Activated CD8-positive, alpha-beta memory T cell treated with anti-CD3 and anti-CD28 coated beads, Interleukin-2, amount 10 ng/mL, durations not matched to agents 7 days and 5 days (primary cell): ENCODE measurements around the gene RGS13. TPM values are rescaled to one million over a fixed set of nuclear protein-coding genes. Genes with fewer than 3 reads are reported as not detected.

Experiments
- ATAC-seq: fragments of 150-1000 bp; cut with Tn5 transposase; one replicate; pipeline ENCODE4 v1.10.0; 2021; ENCODE audit warnings: moderate library complexity
- CTCF ChIA-PET: fragments of 350-600 bp; sonication (Branson Sonifier 250); formaldehyde crosslinking; loops from one replicate; lab custom pipeline; 2021; ENCODE audit warnings: antibody characterized with exemption; lab: Charles Lee
- DNase-seq: peaks from one replicate; pipeline ENCODE4 v3.0.0-alpha.2; 2020
- H3K27ac Mint-ChIP-seq: one replicate; pipeline ENCODE4 v1.8.0; 2021; ENCODE audit warnings: mild to moderate bottlenecking, mixed read lengths
- H3K27me3 Mint-ChIP-seq: one replicate; pipeline ENCODE4 v1.8.0; 2021; ENCODE audit warnings: mixed read lengths
- H3K36me3 Mint-ChIP-seq: one replicate; pipeline ENCODE4 v1.8.0; 2021; ENCODE audit warnings: mild to moderate bottlenecking, mixed read lengths
- H3K4me1 Mint-ChIP-seq: one replicate; pipeline ENCODE4 v1.8.0; 2021; ENCODE audit warnings: mixed read lengths
- H3K4me3 Mint-ChIP-seq: one replicate; pipeline ENCODE4 v1.8.0; 2021; ENCODE audit warnings: mild to moderate bottlenecking, moderate library complexity, mixed read lengths
- H3K9me3 Mint-ChIP-seq: one replicate; pipeline ENCODE4 v1.8.0; 2022; ENCODE audit warnings: low read depth, mixed read lengths
- total RNA-seq, 2 experiments: library from RNA; stranded (reverse); gene quantifications; one replicate each; pipeline ENCODE4 v1.2.3, GENCODE V29; 2021

RGS13 gene
- total RNA-seq, 2 experiments from 2014 or later, result 0.12 to 0.37 TPM

- H3K27me3 Mint-ChIP-seq, result peaks cover 16% of the 10 kb centered on the region
- H3K9me3 Mint-ChIP-seq, result no peaks in the 10 kb centered on the region
- CTCF ChIA-PET, result no interaction called here
- ATAC-seq (no peak), DNase-seq (no peak)
- no peaks in the 10 kb centered on the region for H3K4me1 Mint-ChIP-seq
- H3K4me3 Mint-ChIP-seq, result no peak overlapping the region
- no peaks in the 10 kb centered on the region for H3K36me3 Mint-ChIP-seq
- H3K27ac Mint-ChIP-seq, result no peak overlapping the region
Measured at GRCh38 chr1:192631749-192632148, 4.2 kb upstream of the RGS13 start.

- no peak for DNase-seq
- Mint-ChIP-seq H3K9me3 (no peaks in the 10 kb centered on the region), H3K27ac (no peak overlapping the region), H3K4me1 (no peaks in the 10 kb centered on the region), H3K36me3 (no peaks in the 10 kb centered on the region), H3K4me3 (no peak overlapping the region), H3K27me3 (peaks cover 16% of the 10 kb centered on the region)
- ATAC-seq, result no peak
- CTCF ChIA-PET, result no interaction called here
Measured at GRCh38 chr1:192632188-192632587, 3.8 kb upstream of the RGS13 start.

- Mint-ChIP-seq H3K9me3 (no peaks in the 10 kb centered on the region), H3K27ac (no peak overlapping the region), H3K36me3 (no peaks in the 10 kb centered on the region), H3K4me3 (no peak overlapping the region), H3K4me1 (no peaks in the 10 kb centered on the region), H3K27me3 (peaks cover 16% of the 10 kb centered on the region)
- no peak for DNase-seq
- CTCF ChIA-PET, result no interaction called here
- ATAC-seq, result no peak
Measured at GRCh38 chr1:192632641-192633532, 3.1 kb upstream of the RGS13 start.

GRCh38 chr1:192633533-192634253, 2.3 kb upstream of the RGS13 start:
- no peak for ATAC-seq
- peaks cover 16% of the 10 kb centered on the region for H3K27me3 Mint-ChIP-seq
- H3K4me3 Mint-ChIP-seq, result no peak overlapping the region
- no peaks in the 10 kb centered on the region for H3K36me3 Mint-ChIP-seq
- no peak overlapping the region for H3K27ac Mint-ChIP-seq
- CTCF ChIA-PET, result no interaction called here
- no peak for DNase-seq
- H3K9me3 Mint-ChIP-seq, result no peaks in the 10 kb centered on the region
- no peaks in the 10 kb centered on the region for H3K4me1 Mint-ChIP-seq

- Mint-ChIP-seq H3K4me1 (peaks cover 9% of the 10 kb centered on the region), H3K4me3 (no peak overlapping the region), H3K27me3 (peaks cover 16% of the 10 kb centered on the region), H3K36me3 (no peaks in the 10 kb centered on the region), H3K9me3 (no peaks in the 10 kb centered on the region), H3K27ac (no peak overlapping the region)
- ATAC-seq (no peak), DNase-seq (no peak)
- CTCF ChIA-PET, result no interaction called here
Measured at GRCh38 chr1:192635041-192635440, 906 bp upstream of the RGS13 start.

DNA sequence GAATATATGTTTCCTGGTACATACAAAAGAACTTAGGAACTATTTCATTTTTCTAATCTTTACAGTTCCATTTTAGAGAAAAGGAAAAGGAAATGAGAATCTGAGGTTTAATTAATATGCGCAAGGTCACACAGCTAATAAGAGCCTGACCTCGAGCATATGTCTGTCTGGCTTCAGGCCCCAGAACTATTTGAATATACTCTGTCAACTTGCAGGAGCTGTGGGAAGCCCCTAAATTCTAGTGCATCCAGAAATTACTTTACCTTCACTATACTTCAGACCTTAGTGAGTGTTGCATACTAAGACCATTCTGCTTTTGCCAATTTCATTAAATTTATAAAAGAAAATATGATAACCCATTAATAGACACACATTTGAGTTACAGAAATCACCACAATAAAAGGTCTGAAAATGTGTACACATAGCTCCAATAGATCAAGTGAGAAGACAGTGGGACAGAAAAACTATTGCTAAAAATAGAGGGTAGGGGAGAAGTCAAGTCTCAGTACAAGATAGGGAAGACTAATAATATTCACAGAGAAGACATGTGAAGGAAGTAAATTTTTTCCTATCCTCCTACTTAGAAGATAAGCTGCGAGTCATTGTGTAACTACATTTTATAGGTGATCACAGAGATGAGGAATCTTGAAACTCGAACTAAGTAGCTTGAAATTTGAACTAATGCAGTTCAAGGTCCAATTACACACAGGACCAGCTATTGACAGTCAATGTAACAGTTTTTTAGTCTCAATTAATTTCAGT, 3.8 kb downstream of the RGS13 start:
- Mint-ChIP-seq H3K36me3 (no peaks in the 10 kb centered on the region), H3K4me1 (peaks cover 9% of the 10 kb centered on the region), H3K27ac (no peak overlapping the region), H3K27me3 (peaks cover 3% of the 10 kb centered on the region), H3K4me3 (no peak overlapping the region), H3K9me3 (no peaks in the 10 kb centered on the region)
- DNase-seq, result no peak
- CTCF ChIA-PET, result no interaction called here
- ATAC-seq, result peak; percentile 64

DNA sequence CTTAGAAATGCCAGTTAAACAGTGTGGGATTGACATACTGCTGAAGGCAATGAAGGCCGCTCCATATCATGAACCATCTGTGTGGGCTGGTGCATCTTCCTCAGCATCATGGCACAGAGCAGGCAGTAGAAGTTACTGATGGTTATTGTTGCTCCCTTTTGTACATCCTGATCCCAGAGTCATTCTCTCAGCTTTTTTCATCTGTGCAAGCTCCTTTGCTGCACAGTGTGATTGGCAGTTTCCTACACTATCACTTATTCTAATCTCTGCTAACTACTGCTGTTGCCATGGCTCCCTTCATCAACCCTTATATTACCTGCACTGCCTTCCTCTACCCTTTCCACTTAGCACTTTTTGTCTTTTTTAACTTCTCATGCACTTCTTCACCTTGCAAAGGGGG, 16.2 kb downstream of the RGS13 start:
- H3K27ac Mint-ChIP-seq, result no peak overlapping the region
- no peak for ATAC-seq
- CTCF ChIA-PET, result no interaction called here
- no peak overlapping the region for H3K4me3 Mint-ChIP-seq
- H3K4me1 Mint-ChIP-seq, result peaks cover 2% of the 10 kb centered on the region
- no peaks in the 10 kb centered on the region for H3K36me3 Mint-ChIP-seq
- no peaks in the 10 kb centered on the region for H3K9me3 Mint-ChIP-seq
- peaks cover 8% of the 10 kb centered on the region for H3K27me3 Mint-ChIP-seq
- no peak for DNase-seq

GRCh38 chr1:192654120-192654519, 18.2 kb downstream of the RGS13 start:
- no peak overlapping the region for H3K27ac Mint-ChIP-seq
- H3K36me3 Mint-ChIP-seq, result no peaks in the 10 kb centered on the region
- ATAC-seq (no peak), DNase-seq (no peak)
- H3K4me3 Mint-ChIP-seq, result no peak overlapping the region
- CTCF ChIA-PET, result no interaction called here
- H3K9me3 Mint-ChIP-seq, result no peaks in the 10 kb centered on the region
- peaks cover 2% of the 10 kb centered on the region for H3K4me1 Mint-ChIP-seq
- peaks cover 5% of the 10 kb centered on the region for H3K27me3 Mint-ChIP-seq

- Mint-ChIP-seq H3K4me3 (no peak overlapping the region), H3K27me3 (peaks cover 5% of the 10 kb centered on the region), H3K9me3 (no peaks in the 10 kb centered on the region), H3K4me1 (peaks cover 2% of the 10 kb centered on the region), H3K36me3 (no peaks in the 10 kb centered on the region), H3K27ac (no peak overlapping the region)
- ATAC-seq (no peak), DNase-seq (no peak)
- CTCF ChIA-PET, result no interaction called here
Measured at GRCh38 chr1:192654591-192655251, 18.8 kb downstream of the RGS13 start.

GRCh38 chr1:192657760-192658159, 21.8 kb downstream of the RGS13 start:
- Mint-ChIP-seq H3K27ac (no peak overlapping the region), H3K4me1 (peaks cover 2% of the 10 kb centered on the region), H3K4me3 (no peak overlapping the region), H3K36me3 (peaks cover 1% of the 10 kb centered on the region), H3K27me3 (peaks cover 5% of the 10 kb centered on the region), H3K9me3 (no peaks in the 10 kb centered on the region)
- ATAC-seq, result no peak
- CTCF ChIA-PET, result no interaction called here
- no peak for DNase-seq

- Mint-ChIP-seq H3K27ac (no peak overlapping the region), H3K4me1 (peaks cover 2% of the 10 kb centered on the region), H3K4me3 (no peak overlapping the region), H3K36me3 (peaks cover 1% of the 10 kb centered on the region), H3K27me3 (peaks cover 5% of the 10 kb centered on the region), H3K9me3 (no peaks in the 10 kb centered on the region)
- CTCF ChIA-PET, result no interaction called here
- ATAC-seq, result no peak
- no peak for DNase-seq
Measured at GRCh38 chr1:192658255-192658654, 22.3 kb downstream of the RGS13 start.

DNA sequence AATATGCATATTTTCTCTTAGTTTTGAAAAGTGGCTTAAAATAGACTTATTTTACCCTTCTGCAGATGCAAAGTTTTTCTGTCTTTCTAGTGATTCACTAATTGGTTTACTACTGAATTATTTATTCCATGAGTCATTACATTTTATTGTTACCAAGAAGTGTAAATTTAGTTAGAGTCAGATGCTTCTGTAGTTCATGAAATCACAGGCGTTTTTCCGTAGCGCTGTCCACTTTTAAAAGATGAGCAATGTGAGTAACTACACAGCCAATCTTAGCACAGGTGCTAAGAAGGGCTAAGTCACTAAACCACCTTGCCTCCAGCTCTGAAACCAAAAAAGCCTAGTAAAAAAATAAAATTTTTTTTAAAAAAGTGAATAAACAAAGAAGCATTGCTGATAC, 24.7 kb downstream of the RGS13 start:
- Mint-ChIP-seq H3K36me3 (peaks cover 1% of the 10 kb centered on the region), H3K4me3 (no peak overlapping the region), H3K27me3 (peaks cover 5% of the 10 kb centered on the region), H3K27ac (no peak overlapping the region), H3K9me3 (no peaks in the 10 kb centered on the region), H3K4me1 (no peaks in the 10 kb centered on the region)
- CTCF ChIA-PET, result no interaction called here
- DNase-seq (no peak), ATAC-seq (no peak)

- peaks cover 1% of the 10 kb centered on the region for H3K36me3 Mint-ChIP-seq
- H3K9me3 Mint-ChIP-seq, result no peaks in the 10 kb centered on the region
- no peaks in the 10 kb centered on the region for H3K4me1 Mint-ChIP-seq
- CTCF ChIA-PET, result no interaction called here
- DNase-seq (no peak), ATAC-seq (no peak)
- H3K27me3 Mint-ChIP-seq, result peaks cover 5% of the 10 kb centered on the region
- no peak overlapping the region for H3K27ac Mint-ChIP-seq
- no peak overlapping the region for H3K4me3 Mint-ChIP-seq
Measured at GRCh38 chr1:192668409-192668983, 32.5 kb downstream of the RGS13 start.
